K562 (cell line): ENCODE data around the gene CYLD.

Source experiments
- NR2C1 ChIP-seq, 2 experiments: fragments of 450-650 bp; IDR thresholded peaks; 2 replicates each; pipeline ENCODE4 v1.6.1; 2017; ENCODE audit warnings: mild to moderate bottlenecking in 2 of 2, antibody characterized with exemption in 1 of 2, inconsistent platforms in 1 of 2, missing compliant biosample characterization in 1 of 2, missing genetic modification characterization in 1 of 2
- PHB2 ChIP-seq: fragments of 450-650 bp; IDR thresholded peaks from 2 replicates; pipeline ENCODE4 v1.6.1; 2017; ENCODE audit warnings: low read depth

DNA sequence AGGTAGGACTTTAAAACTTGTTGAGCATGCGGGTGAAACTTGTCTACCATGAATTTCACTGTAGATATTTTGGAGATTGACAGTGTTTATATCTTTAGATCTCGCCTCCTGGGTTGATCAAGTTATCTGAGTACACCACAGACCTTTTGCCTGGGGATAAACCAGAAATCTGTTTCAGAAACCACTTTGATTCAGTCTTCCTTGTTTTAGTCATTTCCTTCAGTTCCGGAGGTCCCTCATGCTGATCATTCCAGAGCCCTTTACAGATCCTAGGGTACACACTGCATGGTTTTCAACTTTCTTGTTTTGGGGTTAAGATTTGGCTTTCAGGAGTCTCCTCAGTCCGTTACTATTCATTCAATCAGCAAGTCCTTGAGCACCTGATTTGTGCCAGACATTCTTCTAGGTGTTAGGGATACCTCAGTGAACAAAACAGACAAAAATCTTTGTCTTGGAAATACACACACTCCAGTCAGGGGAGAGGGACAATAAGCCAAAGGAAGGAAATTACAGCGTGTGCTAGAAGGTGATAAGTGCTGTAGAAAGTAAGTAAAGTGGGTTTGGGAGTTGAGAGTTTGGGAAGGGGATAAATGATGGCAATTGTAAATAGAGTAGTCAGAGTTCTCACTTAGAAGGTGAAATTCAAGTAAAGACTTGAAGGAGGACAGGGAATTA, 36.3 kb upstream of the CYLD start:
- no peak for TF ChIP-seq NR2C1 (IDR thresholded peaks at IDR 0.05)
- TF ChIP-seq NR2C1 (tag; IDR thresholded peaks at IDR 0.05): no peak
- no peak for TF ChIP-seq PHB2
